H1 (cell line): ENCODE results near the gene PNLIP. TPM values are rescaled to one million over a fixed set of nuclear protein-coding genes. Genes with fewer than 3 reads are reported as not detected.

Experiments
- CTCF ChIA-PET: fragments of 300-600 bp; sonication (Branson Sonifier 250); formaldehyde crosslinking; loops from one replicate; lab custom pipeline; 2021; ENCODE audit not compliant: partially characterized antibody; lab: Charles Lee
- POLR2A ChIA-PET: fragments of 300-600 bp; sonication (Branson Sonifier 250); formaldehyde crosslinking; loops from one replicate; lab custom pipeline; 2021; ENCODE audit warnings: inconsistent platforms; ENCODE audit not compliant: partially characterized antibody; lab: Charles Lee
- DNase-seq, 2 experiments: peaks; one replicate each; pipeline versions ENCODE4 v3.0.0 to v3.0.0-alpha.2; 2010 to 2022; ENCODE audit warnings: low spot score in 2 of 2, low read depth in 1 of 2, mixed read lengths in 1 of 2
- FAIRE-seq: peaks from 2 replicates; lab custom pipeline; 2011; peaks lifted over from hg19 to GRCh38; lab: Jason Lieb, UNC
- H2AFZ ChIP-seq: 2 replicates; pipeline ENCODE4 v1.8.1; 2012; ENCODE audit warnings: low read length, inconsistent platforms
- H2AK5ac ChIP-seq: 2 replicates; pipeline ENCODE4 v1.6.1; 2013; ENCODE audit warnings: low read depth, low read length
- H2BK120ac ChIP-seq: replicated peaks from 2 replicates; pipeline ENCODE3; 2013; ENCODE audit warnings: low read depth, low read length, inconsistent platforms
- H2BK12ac ChIP-seq: 2 replicates; pipeline ENCODE4 v1.6.1; 2013; ENCODE audit warnings: low read depth, low read length
- H2BK15ac ChIP-seq: 2 replicates; pipeline ENCODE4 v1.6.1; 2013; ENCODE audit warnings: low read length
- H2BK20ac ChIP-seq: 2 replicates; pipeline ENCODE4 v1.6.1; 2013; ENCODE audit warnings: low read length
- H2BK5ac ChIP-seq: 2 replicates; pipeline ENCODE4 v1.6.1; 2013; ENCODE audit warnings: low read depth, low read length
- H3K14ac ChIP-seq: 2 replicates; pipeline ENCODE4 v1.6.1; 2013; ENCODE audit warnings: inconsistent platforms; ENCODE audit not compliant: insufficient read length
- H3K18ac ChIP-seq: 2 replicates; pipeline ENCODE4 v1.6.1; 2013; ENCODE audit warnings: low read length; ENCODE audit errors: extremely low read depth
- H3K23ac ChIP-seq: 2 replicates; pipeline ENCODE4 v1.6.1; 2013; ENCODE audit warnings: inconsistent platforms; ENCODE audit not compliant: insufficient read length
- H3K23me2 ChIP-seq: 2 replicates; pipeline ENCODE4 v1.6.1; 2013; ENCODE audit warnings: low read depth, low read length
- H3K27ac ChIP-seq: 2 replicates; pipeline ENCODE4 v1.6.1; 2011; ENCODE audit warnings: low read depth, low read length, inconsistent platforms
- H3K27me3 ChIP-seq, 4 experiments: replicated peaks in 1 of 4; 1 replicate in 1 of 4; 2 replicates in 3 of 4; pipeline versions ENCODE4 v1.6.1 to v1.8.1; 2011 to 2013; ENCODE audit warnings: low read length in 3 of 4, mild to moderate bottlenecking in 3 of 4, inconsistent platforms in 2 of 4, mixed read lengths in 2 of 4, moderate library complexity in 1 of 4; ENCODE audit not compliant: control insufficient read depth in 3 of 4, insufficient read depth in 3 of 4; ENCODE audit errors: extremely low read depth in 1 of 4
- H3K36me3 ChIP-seq, 4 experiments: 2 replicates each; pipeline versions ENCODE4 v1.6.1 to v1.8.1; 2011 to 2013; ENCODE audit warnings: mild to moderate bottlenecking in 4 of 4, low read length in 3 of 4, moderate library complexity in 2 of 4, control low read depth in 1 of 4, inconsistent platforms in 1 of 4; ENCODE audit not compliant: insufficient read depth in 4 of 4, control insufficient read depth in 2 of 4
- H3K4ac ChIP-seq: replicated peaks from 2 replicates; pipeline ENCODE3; 2013; ENCODE audit warnings: low read length, low read depth, mixed read lengths, inconsistent platforms; ENCODE audit not compliant: insufficient read length
- H3K4me1 ChIP-seq, 4 experiments: replicated peaks in 1 of 4; 1 replicate in 1 of 4; 2 replicates in 3 of 4; pipeline versions ENCODE4 v1.6.1 to v1.8.1; 2011 to 2013; ENCODE audit warnings: low read length in 3 of 4, inconsistent platforms in 2 of 4, mixed read lengths in 1 of 4; ENCODE audit not compliant: insufficient read depth in 4 of 4, control insufficient read depth in 3 of 4
- H3K4me2 ChIP-seq, 2 experiments: 2 replicates each; pipeline versions ENCODE4 v1.6.1 to v1.8.1; 2011 to 2013; ENCODE audit warnings: low read depth in 2 of 2, low read length in 2 of 2, control low read depth in 1 of 2, inconsistent platforms in 1 of 2, mild to moderate bottlenecking in 1 of 2; ENCODE audit not compliant: insufficient read depth in 1 of 2
- H3K4me3 ChIP-seq, 4 experiments: fragments of 200-600, 300-600 bp in 1 of 4; sonication (generic), shearing (Covaris generic), sonication (Bioruptor Twin) in 1 of 4; 2 replicates each; pipeline versions ENCODE4 v1.5.1 to v1.8.1; 2011 to 2016; ENCODE audit warnings: low read length in 4 of 4, low read depth in 3 of 4, control low read depth in 2 of 4, inconsistent platforms in 2 of 4, mild to moderate bottlenecking in 2 of 4, mixed read lengths in 1 of 4, moderate library complexity in 1 of 4; ENCODE audit not compliant: insufficient read depth in 2 of 4; ENCODE audit errors: extremely low read depth in 1 of 4
- H3K56ac ChIP-seq: replicated peaks from 2 replicates; pipeline ENCODE3; 2013; ENCODE audit warnings: low read depth, mild to moderate bottlenecking, mixed read lengths, low read length, inconsistent platforms; ENCODE audit not compliant: insufficient read length
- H3K79me1 ChIP-seq: 2 replicates; pipeline ENCODE4 v1.6.1; 2013; ENCODE audit warnings: low read depth, low read length, control low read depth
- H3K79me2 ChIP-seq, 2 experiments: 2 replicates each; pipeline versions ENCODE4 v1.6.1 to v1.8.1; 2012 to 2013; ENCODE audit warnings: low read length in 2 of 2, mild to moderate bottlenecking in 2 of 2, inconsistent platforms in 1 of 2; ENCODE audit not compliant: insufficient read depth in 2 of 2, control insufficient read depth in 1 of 2
- H3K9ac ChIP-seq, 4 experiments: replicated peaks in 1 of 4; 1 replicate in 1 of 4; 2 replicates in 3 of 4; pipeline versions ENCODE4 v1.6.1 to v1.8.1; 2011 to 2013; ENCODE audit warnings: low read depth in 3 of 4, low read length in 3 of 4, control low read depth in 2 of 4, mild to moderate bottlenecking in 2 of 4, moderate library complexity in 2 of 4, inconsistent platforms in 1 of 4; ENCODE audit errors: extremely low read depth in 1 of 4
- H3K9me3 ChIP-seq, 2 experiments: 2 replicates each; pipeline versions ENCODE4 v1.6.1 to v1.8.1; 2012 to 2013; ENCODE audit warnings: mild to moderate bottlenecking in 2 of 2, moderate library complexity in 2 of 2, control low read depth in 1 of 2, inconsistent platforms in 1 of 2, low read depth in 1 of 2, low read length in 1 of 2, mixed read lengths in 1 of 2; ENCODE audit not compliant: insufficient read depth in 2 of 2
- H4K20me1 ChIP-seq, 2 experiments: replicated peaks in 1 of 2; 2 replicates each; pipeline versions ENCODE3 to v1.8.1; 2011 to 2013; ENCODE audit warnings: inconsistent platforms in 2 of 2, low read length in 2 of 2, mild to moderate bottlenecking in 1 of 2; ENCODE audit not compliant: insufficient read depth in 2 of 2, control insufficient read depth in 1 of 2
- H4K5ac ChIP-seq: 2 replicates; pipeline ENCODE4 v1.6.1; 2013; ENCODE audit warnings: low read length, low read depth, mixed read lengths, inconsistent platforms; ENCODE audit not compliant: insufficient read length
- H4K8ac ChIP-seq: 2 replicates; pipeline ENCODE4 v1.8.0; 2013; ENCODE audit warnings: mild to moderate bottlenecking, moderate library complexity, low read length, inconsistent platforms; ENCODE audit not compliant: insufficient read depth; ENCODE audit errors: extremely low read depth
- H4K91ac ChIP-seq: replicated peaks from 2 replicates; pipeline ENCODE3; 2013; ENCODE audit warnings: low read length, mixed read lengths, inconsistent platforms; ENCODE audit not compliant: insufficient read length
- BCL11A ChIP-seq, 2 experiments: IDR thresholded peaks; one replicate each; pipeline ENCODE4 v1.6.1; 2011; ENCODE audit warnings: low read depth in 2 of 2, low read length in 2 of 2, mild to moderate bottlenecking in 2 of 2
- CEBPB ChIP-seq: IDR thresholded peaks from 2 replicates; pipeline ENCODE4 v1.6.1; 2012; ENCODE audit warnings: low read depth, low read length
- EP300 ChIP-seq, 2 experiments: IDR thresholded peaks; 1 replicate in 1 of 2; 2 replicates in 1 of 2; pipeline ENCODE4 v1.6.1; 2011 to 2012; ENCODE audit warnings: low read depth in 2 of 2, low read length in 2 of 2, mild to moderate bottlenecking in 2 of 2, borderline replicate concordance in 1 of 2, inconsistent platforms in 1 of 2, moderate library complexity in 1 of 2
- PHF8 ChIP-seq: fragments of 200-600 bp; sonication (generic); conservative IDR thresholded peaks from 2 replicates; pipeline ENCODE4 v1.7.1; 2012; ENCODE audit warnings: low read depth, mild to moderate bottlenecking, inconsistent platforms, low read length, moderate library complexity
- SIX5 ChIP-seq: IDR thresholded peaks from 2 replicates; pipeline ENCODE4 v1.6.1; 2011; ENCODE audit warnings: mild to moderate bottlenecking, low read depth, low read length
- TCF12 ChIP-seq: IDR thresholded peaks from 2 replicates; pipeline ENCODE4 v1.6.1; 2011; ENCODE audit warnings: low read depth, mild to moderate bottlenecking, low read length
- WGBS, 2 experiments: shearing (Covaris generic) in 1 of 2; methylation state at CpG; one replicate each; pipeline versions ENCODE4 v1.1.6 to v1.1.7; 2013 to 2015; ENCODE audit warnings: low lambda C conversion rate in 2 of 2, mixed read lengths in 2 of 2, inconsistent platforms in 1 of 2, low coverage in 1 of 2, missing lambda C conversion rate in 1 of 2; ENCODE audit not compliant: insufficient replicate concordance in 2 of 2, insufficient coverage in 1 of 2, insufficient read length in 1 of 2; ENCODE audit errors: extremely low coverage in 1 of 2, missing lambda C conversion rate in 1 of 2; 5-methylcytosine and 5-hydroxymethylcytosine counted together
- polyA plus RNA-seq, 7 experiments: library from polyadenylated mRNA; depleted of rRNA in 3 of 7; stranded (reverse) in 5 of 7; unstranded in 2 of 7; fragments of >200 nt in 5 of 7; fragments of 200-250 nt in 2 of 7; gene quantifications; 1 replicate in 5 of 7; 2 replicates in 1 of 7; 4 replicates in 1 of 7; pipeline versions ENCODE4 v1.2.1 to v1.2.3, GENCODE V29; 2011 to 2013; ENCODE audit warnings: missing spikeins in 2 of 7, mixed read lengths in 2 of 7
- total RNA-seq: library from RNA; stranded (reverse); fragmentation: NEBNext Ultra II Directional; extraction: Animal tissue kit (Norgen Biotek cat#: 25700); gene quantifications from 2 replicates; pipeline ENCODE4 v1.2.1, GENCODE V29; 2021

Gene PNLIP
- total and polyA plus RNA-seq, 2 of the 8 experiments (the other 6 are each of a cell fraction or from before 2014, with no cell fraction given), result not detected

GRCh38 chr10:116574797-116575196, 29.1 kb downstream of the PNLIP start:
- Histone ChIP-seq H3K4me3 (no peak overlapping the region), H3K9ac (no peak overlapping the region), H2BK120ac (no peak overlapping the region), H3K4ac (no peak overlapping the region), H3K23ac (no peak overlapping the region), H3K79me2 (no peaks in the 10 kb centered on the region), H3K9me3 (no peaks in the 10 kb centered on the region), H3K27ac (no peak overlapping the region), H3K36me3 (no peaks in the 10 kb centered on the region), H2BK5ac (no peak overlapping the region), H3K56ac (no peak overlapping the region), H4K20me1 (no peaks in the 10 kb centered on the region), H3K14ac (no peak overlapping the region), H3K27me3 (no peaks in the 10 kb centered on the region), H3K79me1 (no peaks in the 10 kb centered on the region), H3K4me2 (no peak overlapping the region), H2AK5ac (no peak overlapping the region), H3K4me1 (no peaks in the 10 kb centered on the region), H2BK15ac (no peak overlapping the region), H4K5ac (no peak overlapping the region), H3K18ac (no peak overlapping the region), H2BK20ac (no peak overlapping the region), H2AFZ (no peak overlapping the region), H3K23me2 (no peaks in the 10 kb centered on the region), H4K91ac (no peak overlapping the region), H4K8ac (no peak overlapping the region), H2BK12ac (no peak overlapping the region)
- no peak for TF ChIP-seq TCF12
- no peak for TF ChIP-seq SIX5
- TF ChIP-seq BCL11A (IDR thresholded peaks at IDR 0.05; ENCODE audit: low read depth in 2 of 2, low read length in 2 of 2), result no peak
- no peak for TF ChIP-seq CEBPB
- no peak for TF ChIP-seq PHF8
- TF ChIP-seq EP300 (IDR thresholded peaks at IDR 0.05; ENCODE audit: borderline replicate concordance in 1 of 2, low read depth in 2 of 2, low read length in 2 of 2), result no peak
- FAIRE-seq, result no peak
- DNase-seq, result no peak
- ChIA-PET CTCF (no interaction called here), POLR2A (no interaction called here)
- 82% methylated on average over 3 of the region's 3 CpGs; no CpG with 5 or more reads in 1 of the 2 experiments for WGBS, 2 experiments
